ENCODE measurements around the gene ERP27. TPM values are rescaled to one million over a fixed set of nuclear protein-coding genes. Genes with fewer than 3 reads are reported as not detected.

The ERP27 gene
- total RNA-seq, 2 donors from 2014 or later, result 2.4 TPM; not detected in 1

DNA sequence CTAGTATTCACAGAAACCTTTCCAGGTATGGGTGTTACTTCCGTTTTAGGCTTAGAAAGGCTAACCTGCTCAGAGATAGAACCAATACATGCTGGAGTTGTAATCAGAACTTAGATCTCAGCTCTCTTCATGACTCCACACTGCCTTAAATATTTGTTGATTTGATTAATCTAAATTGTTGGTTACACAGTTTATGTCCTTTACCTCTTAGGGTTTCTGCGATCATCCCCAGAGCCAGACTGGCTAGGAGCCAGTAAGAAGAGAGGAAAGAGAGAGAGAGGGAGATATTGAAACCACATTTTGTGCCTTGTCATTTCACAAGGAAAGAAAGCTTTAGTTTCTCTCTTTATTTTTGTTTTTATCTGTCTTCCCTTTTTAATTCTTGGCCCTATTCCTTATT is 35.9 kb downstream of the ERP27 start:
- TF ChIP-seq, protein P1, sequence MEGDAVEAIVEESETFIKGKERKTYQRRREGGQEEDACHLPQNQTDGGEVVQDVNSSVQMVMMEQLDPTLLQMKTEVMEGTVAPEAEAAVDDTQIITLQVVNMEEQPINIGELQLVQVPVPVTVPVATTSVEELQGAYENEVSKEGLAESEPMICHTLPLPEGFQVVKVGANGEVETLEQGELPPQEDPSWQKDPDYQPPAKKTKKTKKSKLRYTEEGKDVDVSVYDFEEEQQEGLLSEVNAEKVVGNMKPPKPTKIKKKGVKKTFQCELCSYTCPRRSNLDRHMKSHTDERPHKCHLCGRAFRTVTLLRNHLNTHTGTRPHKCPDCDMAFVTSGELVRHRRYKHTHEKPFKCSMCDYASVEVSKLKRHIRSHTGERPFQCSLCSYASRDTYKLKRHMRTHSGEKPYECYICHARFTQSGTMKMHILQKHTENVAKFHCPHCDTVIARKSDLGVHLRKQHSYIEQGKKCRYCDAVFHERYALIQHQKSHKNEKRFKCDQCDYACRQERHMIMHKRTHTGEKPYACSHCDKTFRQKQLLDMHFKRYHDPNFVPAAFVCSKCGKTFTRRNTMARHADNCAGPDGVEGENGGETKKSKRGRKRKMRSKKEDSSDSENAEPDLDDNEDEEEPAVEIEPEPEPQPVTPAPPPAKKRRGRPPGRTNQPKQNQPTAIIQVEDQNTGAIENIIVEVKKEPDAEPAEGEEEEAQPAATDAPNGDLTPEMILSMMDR (IDR thresholded peaks at IDR 0.05), result no peak
- Histone ChIP-seq H3K4me3 (no peak overlapping the region), H3K27ac (peak overlapping the region; percentile 21 to 31), H3K9me3 (no peaks in the 10 kb centered on the region), H3K4me1 (ENCODE audit: control insufficient read depth in 1 of 2, low read depth in 2 of 2) (peaks cover 14 to 43% of the 10 kb centered on the region in 2 donors), H3K36me3 (no peaks in the 10 kb centered on the region), H3K27me3 (replicated peaks; ENCODE audit: insufficient read depth) (no peaks in the 10 kb centered on the region)
- ATAC-seq (ENCODE audit: insufficient number of reproducible peaks, low FRiP score, low read depth), result no peak
- no peak for DNase-seq (ENCODE audit: low spot score)

DNA sequence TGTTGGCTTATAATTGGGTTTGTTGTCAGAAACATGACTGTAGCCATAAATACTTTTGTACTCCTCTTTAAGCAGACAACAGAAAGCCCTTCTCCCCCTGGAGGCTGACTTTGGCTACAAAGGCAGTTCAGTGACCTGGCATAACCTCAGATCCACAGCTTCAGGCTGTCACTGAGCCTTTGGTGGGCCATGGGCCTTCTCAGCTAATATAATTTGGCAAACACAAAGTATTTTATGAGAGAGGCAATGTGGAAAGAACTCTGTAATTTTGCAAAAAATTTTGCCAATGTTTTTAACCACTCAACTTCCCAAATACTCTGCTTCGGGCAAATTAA is 37.1 kb downstream of the ERP27 start:
- no peaks in the 10 kb centered on the region for H3K9me3 ChIP-seq
- ATAC-seq (ENCODE audit: insufficient number of reproducible peaks, low FRiP score, low read depth) (no peak), DNase-seq (ENCODE audit: low spot score) (no peak)
- H3K4me1 ChIP-seq (ENCODE audit: control insufficient read depth in 1 of 2, low read depth in 2 of 2), result peaks cover 12 to 48% of the 10 kb centered on the region in 2 donors
- H3K36me3 ChIP-seq, result no peaks in the 10 kb centered on the region
- H3K27me3 ChIP-seq (replicated peaks; ENCODE audit: insufficient read depth), result no peaks in the 10 kb centered on the region
- TF ChIP-seq, protein P1 (IDR thresholded peaks at IDR 0.05), result no peak
- no peak overlapping the region for H3K4me3 ChIP-seq
- H3K27ac ChIP-seq, result peak overlapping the region in 1 of 2 donors; percentile 31

DNA sequence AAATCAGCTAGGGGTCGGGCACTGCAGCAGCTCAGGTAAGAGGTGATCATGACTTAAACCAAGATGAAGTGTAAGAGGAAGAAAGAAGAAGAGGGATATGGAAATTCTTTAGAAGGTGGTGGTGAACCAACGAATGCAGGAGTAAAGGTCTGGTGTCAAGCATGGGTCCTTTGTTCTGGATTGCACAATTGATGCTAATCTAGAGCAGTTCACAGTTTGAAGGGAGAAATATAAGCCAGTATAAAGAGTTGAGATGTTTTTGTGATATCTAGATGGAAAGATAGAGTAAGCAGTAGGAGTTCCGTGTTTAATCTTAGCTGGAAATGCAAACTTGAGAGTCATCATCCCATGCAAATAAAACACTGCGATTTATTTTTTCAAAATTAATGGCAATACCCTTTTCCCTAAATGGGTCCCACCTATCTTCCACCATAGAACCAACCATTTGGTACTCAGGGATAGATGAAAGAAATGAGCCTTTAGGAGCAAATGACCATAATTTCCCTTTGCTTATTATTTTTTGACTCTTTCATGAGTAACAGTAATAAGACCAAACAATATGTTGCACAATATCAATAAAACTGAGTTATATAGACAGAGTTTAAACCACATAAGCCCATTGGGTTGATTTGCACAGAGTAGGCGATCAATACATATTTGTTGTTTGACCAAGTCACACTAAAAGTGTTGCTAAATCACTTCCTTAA is 37.7 kb downstream of the ERP27 start:
- peaks cover 9 to 48% of the 10 kb centered on the region in 2 donors for H3K4me1 ChIP-seq (ENCODE audit: control insufficient read depth in 1 of 2, low read depth in 2 of 2)
- no peaks in the 10 kb centered on the region for H3K9me3 ChIP-seq
- no peak overlapping the region for H3K4me3 ChIP-seq
- peak overlapping the region in 1 of 2 donors; percentile 31 for H3K27ac ChIP-seq
- TF ChIP-seq, protein P1 (IDR thresholded peaks at IDR 0.05), result no peak
- ATAC-seq (ENCODE audit: insufficient number of reproducible peaks, low FRiP score, low read depth) (no peak), DNase-seq (ENCODE audit: low spot score) (no peak)
- H3K27me3 ChIP-seq (replicated peaks; ENCODE audit: insufficient read depth), result no peaks in the 10 kb centered on the region
- H3K36me3 ChIP-seq, result no peaks in the 10 kb centered on the region

DNA sequence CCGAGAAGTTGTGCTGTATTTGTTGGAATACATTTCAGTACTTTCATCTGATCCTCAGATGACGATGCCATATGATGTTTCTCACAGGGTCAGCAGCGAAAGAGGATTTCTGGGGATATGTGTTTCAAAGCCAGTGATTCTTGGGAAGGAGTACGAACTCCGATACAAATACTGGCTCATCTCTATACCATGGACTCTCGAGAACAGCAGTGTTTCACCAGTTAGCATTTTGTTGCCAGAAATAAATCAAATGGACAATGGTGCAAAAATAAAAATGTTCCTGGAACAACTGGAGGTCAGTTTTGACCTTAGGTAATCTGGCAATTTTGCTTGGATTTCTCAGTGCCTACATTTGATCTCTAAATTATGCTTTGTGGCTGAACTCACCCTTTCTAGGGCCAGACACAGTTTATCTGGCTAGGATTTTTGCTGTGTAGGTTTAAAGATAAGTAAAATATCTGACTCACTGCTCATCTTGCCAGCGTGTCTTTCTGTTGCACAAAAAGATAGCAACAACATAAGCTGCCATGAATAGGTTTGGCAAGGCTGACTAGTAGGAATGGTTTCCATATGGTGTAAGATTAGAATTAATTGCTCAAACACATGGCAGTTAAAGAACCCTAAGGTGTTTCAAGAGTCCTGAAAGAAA is 41.7 kb downstream of the ERP27 start:
- no peaks in the 10 kb centered on the region for H3K27me3 ChIP-seq (replicated peaks; ENCODE audit: insufficient read depth)
- peaks cover 17 to 56% of the 10 kb centered on the region in 2 donors for H3K4me1 ChIP-seq (ENCODE audit: control insufficient read depth in 1 of 2, low read depth in 2 of 2)
- H3K4me3 ChIP-seq, result peak overlapping the region; percentile 49
- no peaks in the 10 kb centered on the region for H3K36me3 ChIP-seq
- ATAC-seq (ENCODE audit: insufficient number of reproducible peaks, low FRiP score, low read depth) (no peak), DNase-seq (ENCODE audit: low spot score) (no peak)
- peak overlapping the region; percentile 89 to 91 for H3K27ac ChIP-seq
- no peaks in the 10 kb centered on the region for H3K9me3 ChIP-seq
- TF ChIP-seq, protein P1 (IDR thresholded peaks at IDR 0.05), result no peak

DNA sequence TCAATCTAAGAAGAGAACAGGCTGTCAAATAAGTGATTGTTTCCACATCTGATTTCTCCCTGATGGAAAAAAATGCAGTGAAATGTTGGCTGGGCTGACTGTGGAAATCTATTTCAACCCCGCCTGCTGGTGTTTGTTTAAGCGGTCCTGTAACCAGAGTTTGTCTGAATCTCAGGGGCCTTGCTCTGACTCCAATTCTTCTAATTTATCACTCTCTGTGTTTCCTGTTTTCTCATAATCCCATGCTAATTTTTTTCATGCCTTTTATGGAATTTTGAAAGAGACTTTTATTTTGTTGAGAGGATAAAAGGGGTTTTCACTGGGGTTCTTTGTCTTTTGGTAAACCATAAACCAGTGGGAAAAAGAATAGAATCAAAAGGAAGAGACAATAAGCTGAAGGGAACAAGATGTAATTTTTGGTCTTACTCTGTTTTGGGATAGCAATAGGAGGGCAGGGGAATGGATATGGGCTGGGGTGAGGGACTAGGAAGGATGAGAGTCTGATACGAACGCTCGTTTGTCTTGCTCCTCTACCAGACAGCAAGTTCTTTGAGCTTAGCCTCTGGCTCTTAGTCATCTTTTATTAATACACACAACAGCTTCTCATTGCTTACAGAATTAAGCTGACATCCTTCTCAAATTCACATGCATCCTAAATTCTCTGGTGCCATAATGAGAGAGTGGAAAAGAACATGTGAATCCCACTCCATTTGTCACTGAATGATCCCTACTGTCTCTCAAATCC is 44.7 kb downstream of the ERP27 start:
- ATAC-seq (ENCODE audit: insufficient number of reproducible peaks, low FRiP score, low read depth) (no peak), DNase-seq (ENCODE audit: low spot score) (no peak)
- no peak overlapping the region for H3K4me3 ChIP-seq
- H3K9me3 ChIP-seq, result no peaks in the 10 kb centered on the region
- no peaks in the 10 kb centered on the region for H3K27me3 ChIP-seq (replicated peaks; ENCODE audit: insufficient read depth)
- no peaks in the 10 kb centered on the region for H3K36me3 ChIP-seq
- H3K27ac ChIP-seq, result peak overlapping the region; percentile 89 to 91
- TF ChIP-seq, protein P1 (IDR thresholded peaks at IDR 0.05), result no peak
- peaks cover 17 to 58% of the 10 kb centered on the region in 2 donors for H3K4me1 ChIP-seq (ENCODE audit: control insufficient read depth in 1 of 2, low read depth in 2 of 2)
